GM12891 (cell line): Measurements from ENCODE around the gene MRPS23.

Source experiments
- PAX5 ChIP-seq: IDR thresholded peaks from 2 replicates; pipeline ENCODE4 v1.6.1; 2011; ENCODE audit warnings: low read length, moderate library complexity, mild to moderate bottlenecking; ENCODE audit not compliant: insufficient read depth, severe bottlenecking
- POLR2A ChIP-seq: IDR thresholded peaks from 2 replicates; pipeline ENCODE4 v1.6.1; 2011; ENCODE audit warnings: low read depth, low read length, control low read depth
- POLR2AphosphoS5 ChIP-seq: IDR thresholded peaks from 2 replicates; pipeline ENCODE4 v1.6.1; 2011; ENCODE audit warnings: low read depth, low read length, control low read depth
- POU2F2 ChIP-seq: IDR thresholded peaks from 2 replicates; pipeline ENCODE4 v1.6.1; 2011; ENCODE audit warnings: low read depth, mild to moderate bottlenecking, control low read depth, low read length, moderate library complexity
- SPI1 ChIP-seq: IDR thresholded peaks from 2 replicates; pipeline ENCODE4 v1.6.1; 2011; ENCODE audit warnings: low read depth, low read length, control low read depth
- TAF1 ChIP-seq: IDR thresholded peaks from 2 replicates; pipeline ENCODE4 v1.6.1; 2011; ENCODE audit warnings: low read depth, low read length, control low read depth

DNA sequence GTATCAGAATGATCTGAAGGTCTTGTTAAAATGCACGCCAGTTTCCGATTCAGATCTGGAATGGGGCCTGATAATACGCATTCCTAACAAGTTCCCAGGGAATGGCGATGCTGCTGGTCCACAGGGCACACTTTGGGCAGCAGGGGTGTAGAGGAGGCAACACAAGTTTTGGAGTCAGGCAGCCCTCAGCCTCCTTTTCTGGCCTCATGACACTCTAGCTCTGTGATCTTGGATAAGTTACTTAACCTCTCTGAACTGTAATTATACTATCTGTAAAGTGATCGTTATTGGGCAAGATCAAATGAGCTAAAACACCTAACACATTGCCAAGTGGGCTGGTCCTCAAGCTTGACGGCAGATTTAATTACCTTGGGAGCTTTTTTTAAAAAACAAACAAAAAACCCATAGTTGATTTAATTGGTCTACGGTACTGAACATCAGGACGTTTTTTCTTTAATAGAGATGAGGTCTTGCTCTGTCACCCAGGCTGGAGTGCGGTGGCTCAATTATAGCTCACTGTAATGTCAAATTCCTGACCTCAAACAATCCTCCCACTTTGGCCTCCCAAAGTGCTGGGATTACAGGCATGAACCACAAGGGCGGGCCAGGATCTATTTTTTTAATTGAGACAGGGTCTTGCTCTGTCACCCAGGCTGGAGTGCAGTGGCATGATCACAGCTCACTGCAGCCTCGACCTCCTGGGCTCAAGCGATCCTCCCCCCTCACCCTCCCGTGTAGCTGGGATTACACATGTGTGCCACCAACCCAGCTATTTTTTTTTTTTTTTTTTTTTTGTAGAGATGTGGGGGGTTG is 10.0 kb upstream of the MRPS23 start:
- TF ChIP-seq POLR2A (no peak), SPI1 (no peak), POLR2AphosphoS5 (no peak), TAF1 (no peak), POU2F2 (no peak), PAX5 (no peak)
